Measurements from ENCODE around the gene NOP58. TPM values are rescaled to one million over a fixed set of nuclear protein-coding genes. Genes with fewer than 3 reads are reported as not detected.

Gene NOP58
- total RNA-seq, 1 experiment from 2014 or later = 136 TPM

DNA sequence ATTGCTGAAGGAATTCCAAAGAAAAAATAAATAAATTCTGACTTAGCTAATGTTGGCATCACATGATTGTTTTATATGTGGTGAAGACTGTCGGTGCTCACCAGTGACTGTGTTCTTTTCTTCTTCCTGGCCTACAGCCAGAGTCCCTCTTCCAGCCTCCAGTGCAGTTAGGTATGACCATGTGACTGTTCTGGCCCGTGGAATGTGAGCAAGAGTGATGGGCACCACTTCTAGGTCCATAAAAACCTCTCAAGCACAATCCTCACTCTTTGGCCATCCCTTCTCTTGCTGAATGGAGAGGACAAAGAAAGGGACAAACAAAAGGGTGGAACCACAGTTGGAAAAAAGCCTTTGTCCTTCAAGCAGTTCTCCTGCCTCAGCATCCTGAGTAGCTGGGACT is 71.6 kb downstream of the NOP58 start:
- H3K4me3 ChIP-seq (replicated peaks in 1 of 2; ENCODE audit: low read depth in 1 of 2, low read length in 2 of 2) = no peak overlapping the region
- no peaks in the 10 kb centered on the region for H3K27me3 ChIP-seq (ENCODE audit: insufficient read depth, low read length)
- H4K20me1 ChIP-seq (ENCODE audit: insufficient read depth) = no peaks in the 10 kb centered on the region
- H3K36me3 ChIP-seq (ENCODE audit: control insufficient read depth in 1 of 2, insufficient read depth in 2 of 2, low read length in 2 of 2) = no peaks in the 10 kb centered on the region
- no peak for ATAC-seq
- H3K4me1 ChIP-seq (ENCODE audit: control insufficient read depth in 1 of 2, insufficient read depth in 2 of 2, low read length in 2 of 2) = no peaks in the 10 kb centered on the region
- intact Hi-C loops (cut with micrococcal nuclease) = no loop called here
- RAD21 ChIA-PET (ENCODE audit: low non-redundant PET in 1 of 2, low total read pairs in 2 of 2, uncharacterized antibody in 2 of 2, unreplicated experiment in 2 of 2) = no interaction called here
- no peaks in the 10 kb centered on the region for H3K9me3 ChIP-seq (ENCODE audit: control insufficient read depth in 1 of 2, insufficient read depth in 1 of 2, low read depth in 1 of 2, low read length in 2 of 2)
- CTCF ChIA-PET = no interaction called here
- H3K9me2 ChIP-seq (ENCODE audit: insufficient read depth) = no peaks in the 10 kb centered on the region
- no peak overlapping the region for H2AFZ ChIP-seq (ENCODE audit: low read depth, low read length, poor library complexity, severe bottlenecking)
- TF ChIP-seq CBX3 (IDR thresholded peaks at IDR 0.05; ENCODE audit: low read depth) (no peak), SRF (IDR thresholded peaks at IDR 0.05; ENCODE audit: low read depth) (no peak), JUND (IDR thresholded peaks at IDR 0.05) (no peak), YY1 (IDR thresholded peaks at IDR 0.05; ENCODE audit: extremely low read depth, insufficient replicate concordance, low read depth, low read length) (no peak), EGR1 (IDR thresholded peaks at IDR 0.05; ENCODE audit: low read depth) (no peak), SP1 (IDR thresholded peaks at IDR 0.05; ENCODE audit: low read depth) (no peak), POLR2A (IDR thresholded peaks at IDR 0.05; ENCODE audit: borderline replicate concordance, extremely low read depth, insufficient read depth, insufficient read length) (no peak)
- TF ChIP-seq, protein P1, sequence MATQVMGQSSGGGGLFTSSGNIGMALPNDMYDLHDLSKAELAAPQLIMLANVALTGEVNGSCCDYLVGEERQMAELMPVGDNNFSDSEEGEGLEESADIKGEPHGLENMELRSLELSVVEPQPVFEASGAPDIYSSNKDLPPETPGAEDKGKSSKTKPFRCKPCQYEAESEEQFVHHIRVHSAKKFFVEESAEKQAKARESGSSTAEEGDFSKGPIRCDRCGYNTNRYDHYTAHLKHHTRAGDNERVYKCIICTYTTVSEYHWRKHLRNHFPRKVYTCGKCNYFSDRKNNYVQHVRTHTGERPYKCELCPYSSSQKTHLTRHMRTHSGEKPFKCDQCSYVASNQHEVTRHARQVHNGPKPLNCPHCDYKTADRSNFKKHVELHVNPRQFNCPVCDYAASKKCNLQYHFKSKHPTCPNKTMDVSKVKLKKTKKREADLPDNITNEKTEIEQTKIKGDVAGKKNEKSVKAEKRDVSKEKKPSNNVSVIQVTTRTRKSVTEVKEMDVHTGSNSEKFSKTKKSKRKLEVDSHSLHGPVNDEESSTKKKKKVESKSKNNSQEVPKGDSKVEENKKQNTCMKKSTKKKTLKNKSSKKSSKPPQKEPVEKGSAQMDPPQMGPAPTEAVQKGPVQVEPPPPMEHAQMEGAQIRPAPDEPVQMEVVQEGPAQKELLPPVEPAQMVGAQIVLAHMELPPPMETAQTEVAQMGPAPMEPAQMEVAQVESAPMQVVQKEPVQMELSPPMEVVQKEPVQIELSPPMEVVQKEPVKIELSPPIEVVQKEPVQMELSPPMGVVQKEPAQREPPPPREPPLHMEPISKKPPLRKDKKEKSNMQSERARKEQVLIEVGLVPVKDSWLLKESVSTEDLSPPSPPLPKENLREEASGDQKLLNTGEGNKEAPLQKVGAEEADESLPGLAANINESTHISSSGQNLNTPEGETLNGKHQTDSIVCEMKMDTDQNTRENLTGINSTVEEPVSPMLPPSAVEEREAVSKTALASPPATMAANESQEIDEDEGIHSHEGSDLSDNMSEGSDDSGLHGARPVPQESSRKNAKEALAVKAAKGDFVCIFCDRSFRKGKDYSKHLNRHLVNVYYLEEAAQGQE (IDR thresholded peaks at IDR 0.05; ENCODE audit: low read depth) = no peak
- BruUV-seq (replicated peaks) = no TSS peak
- H3K27ac ChIP-seq (ENCODE audit: low read depth, low read length) = no peak overlapping the region
- DNase-seq (ENCODE audit: low read depth, low spot score) = no peak
- POLR2A ChIA-PET = no interaction called here
- H3K79me2 ChIP-seq (ENCODE audit: insufficient read depth, low read length) = no peaks in the 10 kb centered on the region
- H3K9ac ChIP-seq (ENCODE audit: low read length) = no peak overlapping the region
- H3K4me2 ChIP-seq (ENCODE audit: low read length) = no peak overlapping the region

All from HCT116 (cell line).